ENCODE results near the gene CACNG6.

- TF ChIP-seq CTCF (IDR thresholded peaks at IDR 0.05), result no peak
- TF ChIP-seq POLR2A (IDR thresholded peaks at IDR 0.05), result no peak
- no peak for TF ChIP-seq POLR2AphosphoS5 (IDR thresholded peaks at IDR 0.05)
Measured at GRCh38 chr19:53947624-53948023, 43.8 kb upstream of the CACNG6 start.

Measured in breast epithelium (tissue), 3 donors.